Progenitor cell of endocrine pancreas (in vitro differentiated cells): Measurements from ENCODE around the gene DIP2C. TPM values are rescaled to one million over a fixed set of nuclear protein-coding genes. Genes with fewer than 3 reads are reported as not detected.
A peak's percentile ranks its signal among the peaks of the same experiment; 100 is the strongest.

Experiments
- DNase-seq: peaks from one replicate; pipeline ENCODE4 v3.0.0; 2021; ENCODE audit warnings: low spot score; ENCODE audit not compliant: unreplicated experiment
- H3K27ac Mint-ChIP-seq: 2 replicates; pipeline ENCODE4 v1.8.0; 2021; ENCODE audit warnings: mild to moderate bottlenecking, moderate library complexity, mixed read lengths
- H3K27me3 Mint-ChIP-seq: 2 replicates; pipeline ENCODE4 v1.8.0; 2021; ENCODE audit warnings: mixed read lengths
- H3K36me3 Mint-ChIP-seq: 2 replicates; pipeline ENCODE4 v1.8.0; 2022; ENCODE audit warnings: mixed read lengths; ENCODE audit not compliant: insufficient read depth
- H3K4me1 Mint-ChIP-seq: 2 replicates; pipeline ENCODE4 v1.8.0; 2021; ENCODE audit warnings: low read depth, mixed read lengths
- H3K4me3 Mint-ChIP-seq: 2 replicates; pipeline ENCODE4 v1.8.0; 2021; ENCODE audit warnings: low read depth, mild to moderate bottlenecking, moderate library complexity, mixed read lengths
- H3K9me3 Mint-ChIP-seq: 2 replicates; pipeline ENCODE4 v1.8.0; 2021; ENCODE audit warnings: low read depth, mixed read lengths
- total RNA-seq: library from RNA; stranded (reverse); gene quantifications from 2 replicates; pipeline ENCODE4 v1.2.1, GENCODE V29; 2021
- TF ChIP-seq, protein P1 (sequence below): fragments of 200-600 bp; sonication (generic); IDR thresholded peaks from one replicate; pipeline ENCODE4 v1.5.0; 2021; ENCODE audit warnings: antibody characterized with exemption, mild to moderate bottlenecking; ENCODE audit not compliant: unreplicated experiment

The DIP2C gene
- total RNA-seq, 1 donor from 2014 or later: 27.2 TPM

DNA sequence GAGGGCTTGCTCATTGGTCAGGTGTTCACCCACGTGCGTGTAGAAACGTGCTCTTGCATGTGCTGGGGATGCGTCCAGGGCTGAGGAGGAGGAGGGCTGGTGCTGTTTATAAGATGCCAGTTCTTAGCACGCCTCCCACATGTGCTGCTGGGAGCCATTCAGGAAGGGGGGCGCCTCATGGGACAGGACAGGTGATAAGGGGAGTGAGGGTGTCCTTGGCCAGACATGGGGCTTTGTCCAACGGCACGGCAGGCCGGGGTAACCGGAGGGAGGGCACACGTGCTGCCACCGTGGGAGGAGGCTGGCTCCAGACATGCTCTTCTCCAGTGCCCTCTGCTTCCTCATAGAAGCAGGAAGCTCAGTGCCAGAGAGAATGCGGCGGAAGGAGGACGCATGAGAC lies 404.3 kb downstream of the DIP2C start:
- DNase-seq: no peak
- H3K27ac Mint-ChIP-seq: no peak overlapping the region
- H3K36me3 Mint-ChIP-seq: peaks cover 50% of the 10 kb centered on the region
- H3K4me3 Mint-ChIP-seq: no peak overlapping the region
- H3K4me1 Mint-ChIP-seq: peaks cover 4% of the 10 kb centered on the region
- H3K9me3 Mint-ChIP-seq: no peaks in the 10 kb centered on the region
- H3K27me3 Mint-ChIP-seq: no peaks in the 10 kb centered on the region
- TF ChIP-seq, protein P1, sequence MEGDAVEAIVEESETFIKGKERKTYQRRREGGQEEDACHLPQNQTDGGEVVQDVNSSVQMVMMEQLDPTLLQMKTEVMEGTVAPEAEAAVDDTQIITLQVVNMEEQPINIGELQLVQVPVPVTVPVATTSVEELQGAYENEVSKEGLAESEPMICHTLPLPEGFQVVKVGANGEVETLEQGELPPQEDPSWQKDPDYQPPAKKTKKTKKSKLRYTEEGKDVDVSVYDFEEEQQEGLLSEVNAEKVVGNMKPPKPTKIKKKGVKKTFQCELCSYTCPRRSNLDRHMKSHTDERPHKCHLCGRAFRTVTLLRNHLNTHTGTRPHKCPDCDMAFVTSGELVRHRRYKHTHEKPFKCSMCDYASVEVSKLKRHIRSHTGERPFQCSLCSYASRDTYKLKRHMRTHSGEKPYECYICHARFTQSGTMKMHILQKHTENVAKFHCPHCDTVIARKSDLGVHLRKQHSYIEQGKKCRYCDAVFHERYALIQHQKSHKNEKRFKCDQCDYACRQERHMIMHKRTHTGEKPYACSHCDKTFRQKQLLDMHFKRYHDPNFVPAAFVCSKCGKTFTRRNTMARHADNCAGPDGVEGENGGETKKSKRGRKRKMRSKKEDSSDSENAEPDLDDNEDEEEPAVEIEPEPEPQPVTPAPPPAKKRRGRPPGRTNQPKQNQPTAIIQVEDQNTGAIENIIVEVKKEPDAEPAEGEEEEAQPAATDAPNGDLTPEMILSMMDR: no peak

DNA sequence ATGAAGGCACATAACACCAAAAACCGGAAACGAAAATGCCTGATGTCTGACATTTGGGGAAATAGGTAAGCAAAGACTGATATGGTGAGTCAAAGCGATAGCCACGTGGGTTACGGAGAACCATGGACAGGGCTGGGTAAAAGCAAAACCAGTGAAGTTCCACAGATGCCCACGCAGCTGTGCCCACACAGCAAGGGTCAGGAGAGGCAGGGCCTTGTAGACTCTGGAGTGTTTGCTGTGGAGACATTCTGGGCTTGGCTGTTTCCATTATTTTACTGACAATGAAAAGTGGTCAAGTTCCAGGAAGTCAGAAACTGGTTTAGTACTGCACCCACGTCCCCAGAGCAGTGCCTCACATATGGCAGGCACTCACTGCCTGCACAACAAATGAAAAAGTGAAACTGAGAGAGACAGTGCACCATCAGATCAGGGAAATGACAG lies 405.5 kb downstream of the DIP2C start:
- Mint-ChIP-seq H3K27ac (no peak overlapping the region), H3K27me3 (no peaks in the 10 kb centered on the region), H3K36me3 (peaks cover 53% of the 10 kb centered on the region), H3K9me3 (no peaks in the 10 kb centered on the region), H3K4me1 (peaks cover 4% of the 10 kb centered on the region), H3K4me3 (no peak overlapping the region)
- no peak for DNase-seq
- TF ChIP-seq, protein P1: no peak

DNA sequence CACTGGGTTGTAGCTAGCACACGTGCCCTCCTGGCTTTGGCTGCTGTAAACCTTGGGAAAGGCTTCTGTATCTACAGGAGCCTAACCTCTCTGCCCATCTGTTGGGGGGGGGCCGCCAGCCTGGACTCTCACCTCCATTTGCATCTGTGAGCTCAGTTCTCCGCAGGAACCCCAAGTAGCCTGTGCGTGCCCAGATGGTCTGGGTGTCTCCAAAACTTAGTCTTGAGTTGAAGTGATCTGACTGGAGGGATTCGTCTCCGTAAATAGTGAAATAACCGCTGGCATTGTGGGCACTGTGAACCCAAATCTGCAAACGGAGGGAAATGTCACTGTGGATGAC lies 406.4 kb downstream of the DIP2C start:
- TF ChIP-seq, protein P1: no peak
- Mint-ChIP-seq H3K27ac (no peak overlapping the region), H3K4me1 (peaks cover 4% of the 10 kb centered on the region), H3K4me3 (no peak overlapping the region), H3K27me3 (no peaks in the 10 kb centered on the region), H3K36me3 (peaks cover 50% of the 10 kb centered on the region), H3K9me3 (no peaks in the 10 kb centered on the region)
- DNase-seq: no peak

DNA sequence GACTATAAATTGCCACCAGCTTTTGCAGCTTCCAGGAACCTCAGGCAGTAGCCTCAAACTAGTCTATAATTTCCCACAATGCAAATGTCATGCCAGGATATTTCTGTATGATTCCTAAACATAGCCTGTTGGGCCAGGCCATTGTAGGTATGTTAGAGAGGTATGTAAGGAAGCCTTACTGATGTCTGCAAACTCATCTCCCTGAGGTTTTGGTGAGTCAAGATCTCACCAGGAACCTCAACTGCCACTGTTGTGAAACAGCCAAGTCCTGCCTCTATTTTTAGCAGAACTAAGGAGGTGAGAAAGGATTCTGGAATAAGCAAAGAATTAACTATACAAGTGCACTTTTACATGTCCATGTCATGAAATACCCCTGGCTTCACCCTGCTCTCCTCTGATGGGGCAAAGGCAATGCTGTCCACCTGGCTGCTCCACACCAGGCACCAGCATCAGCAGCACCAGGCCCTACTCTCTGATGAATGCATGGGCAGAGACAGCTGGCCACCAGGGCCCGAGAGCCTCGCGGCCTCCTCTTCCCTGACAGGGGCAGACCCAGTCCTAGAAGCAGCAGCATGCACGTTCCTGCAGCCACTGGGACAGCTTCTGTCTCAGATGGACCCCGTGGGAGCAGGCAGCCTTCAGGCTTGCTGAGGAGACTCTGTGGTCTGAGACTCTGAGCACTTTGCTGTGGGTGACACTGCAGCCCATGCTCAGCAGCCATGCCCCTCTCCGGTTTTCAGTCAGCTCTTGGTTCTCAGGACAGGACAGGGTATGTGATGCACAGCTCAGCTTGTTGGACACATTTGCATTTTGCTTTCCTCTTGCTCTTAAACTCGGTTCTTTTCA lies 407.0 kb downstream of the DIP2C start:
- Mint-ChIP-seq H3K27me3 (no peaks in the 10 kb centered on the region), H3K36me3 (peaks cover 45% of the 10 kb centered on the region), H3K27ac (no peak overlapping the region), H3K4me3 (no peak overlapping the region), H3K9me3 (no peaks in the 10 kb centered on the region), H3K4me1 (peaks cover 4% of the 10 kb centered on the region)
- TF ChIP-seq, protein P1: no peak
- no peak for DNase-seq

GRCh38 chr10:279655-280054 lies 409.8 kb downstream of the DIP2C start:
- TF ChIP-seq, protein P1: peak; percentile 16
- peaks cover 33% of the 10 kb centered on the region for H3K36me3 Mint-ChIP-seq
- H3K27ac Mint-ChIP-seq: no peak overlapping the region
- no peak for DNase-seq
- H3K4me3 Mint-ChIP-seq: no peak overlapping the region
- peaks cover 2% of the 10 kb centered on the region for H3K4me1 Mint-ChIP-seq
- H3K27me3 Mint-ChIP-seq: no peaks in the 10 kb centered on the region
- H3K9me3 Mint-ChIP-seq: no peaks in the 10 kb centered on the region
